Ectodermal cell (in vitro differentiated cells): Measurements from ENCODE around the gene DYNLT2.
A peak's percentile ranks its signal among the peaks of the same experiment; 100 is the strongest.

Experiments
- H3K27ac ChIP-seq: 2 replicates; pipeline ENCODE4 v1.7.0; 2013; ENCODE audit warnings: mild to moderate bottlenecking, low read depth, low read length; ENCODE audit not compliant: insufficient read depth, poor library complexity, severe bottlenecking
- H3K27me3 ChIP-seq: 2 replicates; pipeline ENCODE4 v1.7.0; 2013; ENCODE audit warnings: mild to moderate bottlenecking, low read length; ENCODE audit not compliant: insufficient read depth, control insufficient read depth, poor library complexity, severe bottlenecking
- H3K36me3 ChIP-seq: one replicate; pipeline ENCODE4 v1.7.0; 2013; ENCODE audit warnings: low read length; ENCODE audit not compliant: control insufficient read depth, insufficient read depth
- H3K4me1 ChIP-seq: one replicate; pipeline ENCODE4 v1.7.0; 2013; ENCODE audit warnings: low read length; ENCODE audit not compliant: control insufficient read depth, insufficient read depth
- H3K4me3 ChIP-seq: 2 replicates; pipeline ENCODE4 v1.7.0; 2013; ENCODE audit warnings: low read depth, low read length, control low read depth; ENCODE audit not compliant: insufficient read depth
- H3K9me3 ChIP-seq: 2 replicates; pipeline ENCODE4 v1.7.0; 2013; ENCODE audit warnings: mild to moderate bottlenecking, low read length, moderate library complexity; ENCODE audit not compliant: control insufficient read depth
- WGBS, 2 experiments: methylation state at CpG; one replicate each; pipeline ENCODE4 v1.1.7; 2013; ENCODE audit warnings: missing lambda C conversion rate in 2 of 2; 5-methylcytosine and 5-hydroxymethylcytosine counted together

DYNLT2 gene

GRCh38 chr6:169722362-169723199, 28.8 kb downstream of the DYNLT2 start:
- no peaks in the 10 kb centered on the region for H3K9me3 ChIP-seq
- WGBS, 2 experiments = 7 to 10% methylated on average over 21 to 22 of the region's 22 CpGs
- H3K36me3 ChIP-seq = no peaks in the 10 kb centered on the region
- peaks cover 6% of the 10 kb centered on the region for H3K27me3 ChIP-seq
- peaks cover 13% of the 10 kb centered on the region for H3K4me1 ChIP-seq
- peak overlapping the region; percentile 60 for H3K4me3 ChIP-seq
- H3K27ac ChIP-seq = no peak overlapping the region

GRCh38 chr6:169720207-169720855, 31.0 kb downstream of the DYNLT2 start:
- peaks cover 7% of the 10 kb centered on the region for H3K36me3 ChIP-seq
- WGBS, 2 experiments = 94 to 97% methylated on average over 3 of the region's 3 CpGs

GRCh38 chr6:169719117-169719516, 32.3 kb downstream of the DYNLT2 start:
- H3K27ac ChIP-seq = no peak overlapping the region
- peaks cover 5% of the 10 kb centered on the region for H3K4me1 ChIP-seq
- no peaks in the 10 kb centered on the region for H3K9me3 ChIP-seq
- peaks cover 17% of the 10 kb centered on the region for H3K36me3 ChIP-seq
- 93 to 95% methylated on average over 4 of the region's 4 CpGs for WGBS, 2 experiments
- H3K27me3 ChIP-seq = peaks cover 6% of the 10 kb centered on the region
- no peak overlapping the region for H3K4me3 ChIP-seq

More at GRCh38 chr6:169720207-169720855, 31.0 kb downstream of the DYNLT2 start:
- Histone ChIP-seq H3K27ac (no peak overlapping the region), H3K4me1 (peaks cover 5% of the 10 kb centered on the region), H3K27me3 (peaks cover 6% of the 10 kb centered on the region), H3K9me3 (no peaks in the 10 kb centered on the region), H3K4me3 (no peak overlapping the region)

GRCh38 chr6:169714595-169714994, 36.8 kb downstream of the DYNLT2 start:
- Histone ChIP-seq H3K27me3 (no peaks in the 10 kb centered on the region), H3K9me3 (no peaks in the 10 kb centered on the region), H3K27ac (no peak overlapping the region), H3K4me3 (no peak overlapping the region), H3K4me1 (no peaks in the 10 kb centered on the region), H3K36me3 (peaks cover 28% of the 10 kb centered on the region)
- WGBS, 2 experiments = 94 to 96% methylated on average over 9 of the region's 9 CpGs

GRCh38 chr6:169714178-169714577, 37.2 kb downstream of the DYNLT2 start:
- no peak overlapping the region for H3K4me3 ChIP-seq
- no peaks in the 10 kb centered on the region for H3K4me1 ChIP-seq
- H3K9me3 ChIP-seq = no peaks in the 10 kb centered on the region
- no peaks in the 10 kb centered on the region for H3K27me3 ChIP-seq
- 96 to 98% methylated on average over 2 of the region's 2 CpGs for WGBS, 2 experiments
- no peak overlapping the region for H3K27ac ChIP-seq
- H3K36me3 ChIP-seq = peaks cover 28% of the 10 kb centered on the region

GRCh38 chr6:169710009-169710408, 41.4 kb downstream of the DYNLT2 start:
- H3K9me3 ChIP-seq = no peaks in the 10 kb centered on the region
- no peak overlapping the region for H3K4me3 ChIP-seq
- WGBS, 2 experiments = 89 to 96% methylated on average over 3 of the region's 3 CpGs
- H3K4me1 ChIP-seq = no peaks in the 10 kb centered on the region
- peaks cover 20% of the 10 kb centered on the region for H3K36me3 ChIP-seq
- H3K27ac ChIP-seq = no peak overlapping the region
- no peaks in the 10 kb centered on the region for H3K27me3 ChIP-seq

DNA sequence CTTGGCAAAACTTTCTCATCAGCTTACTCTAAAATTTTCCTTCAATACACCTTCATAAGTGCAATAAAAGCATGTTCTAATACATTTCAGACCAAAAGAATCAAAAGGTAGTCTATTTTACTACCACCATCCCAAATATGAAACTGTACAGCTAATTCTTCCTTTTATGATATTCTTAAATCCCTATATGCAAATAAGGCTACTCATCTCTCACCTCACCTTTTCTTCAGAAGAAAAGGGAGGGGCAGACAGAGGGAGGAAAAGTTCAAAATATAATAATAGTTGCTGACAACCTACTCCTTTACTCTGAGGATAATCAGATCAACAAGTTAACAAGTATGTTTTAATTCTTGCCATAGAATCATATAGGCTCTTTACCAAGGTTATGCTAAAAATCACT, 42.1 kb downstream of the DYNLT2 start:
- Histone ChIP-seq H3K4me1 (no peaks in the 10 kb centered on the region), H3K27me3 (no peaks in the 10 kb centered on the region), H3K9me3 (no peaks in the 10 kb centered on the region), H3K36me3 (peaks cover 15% of the 10 kb centered on the region), H3K27ac (no peak overlapping the region), H3K4me3 (no peak overlapping the region)

DNA sequence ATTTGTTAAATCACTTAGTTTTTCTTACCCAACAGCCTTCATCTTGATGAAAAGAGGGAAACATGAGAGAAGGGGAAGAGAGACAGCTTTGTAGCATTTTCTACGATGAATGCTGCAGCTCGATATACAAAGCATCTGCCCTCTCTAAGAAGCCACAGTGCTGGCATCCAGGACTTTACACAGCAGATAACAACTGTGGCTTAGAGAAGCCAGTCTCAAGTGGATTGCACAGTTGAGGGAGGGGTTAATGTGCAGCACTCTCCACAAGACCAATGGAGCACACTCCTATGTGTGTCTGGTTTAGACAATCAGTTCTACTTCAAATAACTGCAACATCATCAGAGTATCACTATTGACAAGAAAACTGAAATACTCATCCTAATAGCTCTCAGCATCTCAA, 43.6 kb downstream of the DYNLT2 start:
- Histone ChIP-seq H3K27me3 (no peaks in the 10 kb centered on the region), H3K36me3 (peaks cover 15% of the 10 kb centered on the region), H3K27ac (no peak overlapping the region), H3K4me1 (peaks cover 10% of the 10 kb centered on the region), H3K9me3 (no peaks in the 10 kb centered on the region), H3K4me3 (no peak overlapping the region)
- WGBS, 2 experiments = 97 to 98% methylated on average over 2 of the region's 2 CpGs

GRCh38 chr6:169702840-169703246, 48.5 kb downstream of the DYNLT2 start:
- 3 to 5% methylated on average over 22 of the region's 22 CpGs for WGBS, 2 experiments
- H3K4me3 ChIP-seq = peak overlapping the region; percentile 88
- H3K27ac ChIP-seq = peak overlapping the region; percentile 78
- peaks cover 10% of the 10 kb centered on the region for H3K4me1 ChIP-seq
- no peaks in the 10 kb centered on the region for H3K9me3 ChIP-seq
- no peaks in the 10 kb centered on the region for H3K27me3 ChIP-seq
- peaks cover 7% of the 10 kb centered on the region for H3K36me3 ChIP-seq

DNA sequence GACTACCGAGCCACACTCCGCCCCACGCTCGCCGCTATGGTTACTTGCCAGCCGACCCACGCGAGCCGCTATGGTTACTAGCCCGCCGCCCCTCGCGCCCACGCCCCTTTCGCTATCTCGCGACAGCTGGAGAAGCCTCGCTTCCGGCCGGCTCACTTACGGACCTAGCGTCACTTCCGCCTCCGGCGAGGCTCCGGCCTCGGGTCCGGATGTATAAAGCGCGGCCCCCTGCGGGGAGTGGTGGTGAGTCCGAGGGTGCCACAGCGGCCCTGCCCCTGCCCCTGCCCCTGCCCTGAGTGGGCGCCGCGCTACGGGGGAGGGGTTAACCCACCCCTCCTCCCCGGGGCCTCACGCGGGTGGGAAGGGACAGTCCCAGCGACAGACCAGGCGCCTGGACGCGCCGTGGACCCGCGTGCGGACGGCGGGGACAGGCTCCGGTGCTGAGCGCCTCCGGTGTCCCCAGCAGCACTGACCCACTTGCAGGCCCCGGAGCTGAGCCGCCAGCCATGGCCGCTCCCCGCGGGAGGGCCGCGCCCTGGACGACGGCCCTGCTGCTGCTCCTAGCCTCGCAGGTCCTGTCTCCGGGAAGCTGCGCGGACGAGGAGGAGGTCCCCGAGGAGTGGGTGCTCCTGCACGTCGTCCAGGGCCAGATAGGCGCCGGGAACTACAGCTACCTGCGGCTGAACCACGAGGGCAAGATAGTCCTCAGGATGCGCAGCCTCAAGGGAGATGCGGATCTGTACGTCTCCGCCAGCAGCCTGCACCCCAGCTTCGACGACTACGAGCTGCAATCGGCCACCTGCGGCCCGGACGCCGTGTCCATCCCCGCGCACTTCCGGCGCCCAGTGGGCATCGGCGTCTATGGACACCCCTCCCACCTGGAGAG, 49.2 kb downstream of the DYNLT2 start, which contains the start of the genes C6orf120 and WDR27:
TSS of gene C6orf120 (plus strand) at position 173 of the 886 bp plus-strand sequence. CDS start at position 507, 334 bp downstream.
TSS of gene WDR27 (minus strand) at position 76 of the 886 bp plus-strand sequence. CDS start 13,024 bp downstream, outside the sequence.
- H3K27me3 ChIP-seq = no peaks in the 10 kb centered on the region
- H3K27ac ChIP-seq = peak within 1 kb of the TSS; percentile 78
- H3K4me1 ChIP-seq = peaks cover 10% of the 10 kb centered on the region
- H3K36me3 ChIP-seq = peaks cover 7% of the 10 kb centered on the region
- H3K9me3 ChIP-seq = no peaks in the 10 kb centered on the region
- peak within 1 kb of the TSS; percentile 88 for H3K4me3 ChIP-seq
- 0 to 1% methylated on average over 92 of the region's 92 CpGs for WGBS, 2 experiments
